DOHH2 (cell line): ENCODE data around the gene LAMC3.
"Not testable (repeated sequence)": the region's sequence is repeated elsewhere in the genome, so short reads cannot be mapped to it uniquely, and the experiment has no call there.

ENCODE experiments used
- H3F3A ChIP-seq: fragments of 200-600 bp; sonication (generic), shearing (Covaris generic); 2 replicates; pipeline ENCODE4 v1.6.0; 2016; ENCODE audit warnings: antibody characterized with exemption, mild to moderate bottlenecking; ENCODE audit not compliant: control insufficient read depth, insufficient read depth
- H3K27ac ChIP-seq: fragments of 200-600 bp; sonication (generic); 2 replicates; pipeline ENCODE4 v1.5.1; 2014; ENCODE audit warnings: low read depth, mild to moderate bottlenecking, low read length, moderate library complexity
- H3K27me3 ChIP-seq: fragments of 200-600 bp; sonication (generic); 2 replicates; pipeline ENCODE4 v1.6.1; 2014; ENCODE audit warnings: mild to moderate bottlenecking, low read length, mixed read lengths; ENCODE audit not compliant: control insufficient read depth
- H3K36me3 ChIP-seq: fragments of 200-600 bp; sonication (generic); 2 replicates; pipeline ENCODE4 v1.6.1; 2014; ENCODE audit warnings: mild to moderate bottlenecking, low read length, moderate library complexity, mixed read lengths; ENCODE audit not compliant: control insufficient read depth
- H3K4me1 ChIP-seq: fragments of 200-600 bp; sonication (generic); 2 replicates; pipeline ENCODE4 v1.6.1; 2014; ENCODE audit warnings: mild to moderate bottlenecking, low read length, mixed read lengths; ENCODE audit not compliant: control insufficient read depth
- H3K4me2 ChIP-seq: fragments of 200-600 bp; sonication (generic); 2 replicates; pipeline ENCODE4 v1.6.0; 2014; ENCODE audit warnings: mild to moderate bottlenecking, low read length, moderate library complexity
- H3K4me3 ChIP-seq: fragments of 200-600 bp; sonication (generic); 2 replicates; pipeline ENCODE4 v1.5.1; 2014; ENCODE audit warnings: mild to moderate bottlenecking, low read length, mixed read lengths
- H3K79me2 ChIP-seq: fragments of 200-600 bp; sonication (generic); 2 replicates; pipeline ENCODE4 v1.6.1; 2014; ENCODE audit warnings: mild to moderate bottlenecking, low read length, mixed read lengths; ENCODE audit not compliant: control insufficient read depth
- H3K9me2 ChIP-seq: fragments of 200-600 bp; sonication (generic); replicated peaks from 2 replicates; pipeline ENCODE4 v1.6.1; 2014; ENCODE audit warnings: mild to moderate bottlenecking, low read length, mixed read lengths; ENCODE audit not compliant: control insufficient read depth
- H3K9me3 ChIP-seq: fragments of 200-600 bp; sonication (generic); 2 replicates; pipeline ENCODE4 v1.6.1; 2014; ENCODE audit warnings: antibody characterized with exemption, low read length, mixed read lengths; ENCODE audit not compliant: control insufficient read depth, insufficient read depth
- H4K20me1 ChIP-seq: fragments of 200-600 bp; sonication (generic); 2 replicates; pipeline ENCODE4 v1.6.0; 2014; ENCODE audit warnings: low read depth, mild to moderate bottlenecking, antibody characterized with exemption, low read length, moderate library complexity; ENCODE audit not compliant: control insufficient read depth, insufficient read depth
- CTCF ChIP-seq: fragments of 200-600 bp; sonication (generic); IDR thresholded peaks from one replicate; pipeline ENCODE4 v1.5.1; 2014; ENCODE audit warnings: antibody characterized with exemption, mild to moderate bottlenecking, low read depth, low read length; ENCODE audit not compliant: poor library complexity, severe bottlenecking
- EZH2phosphoT487 ChIP-seq: fragments of 200-600 bp; sonication (generic); IDR thresholded peaks from 2 replicates; pipeline ENCODE4 v1.6.1; 2017; ENCODE audit warnings: borderline replicate concordance, mild to moderate bottlenecking, antibody characterized with exemption, low read length, moderate library complexity, mixed read lengths

LAMC3 gene

DNA sequence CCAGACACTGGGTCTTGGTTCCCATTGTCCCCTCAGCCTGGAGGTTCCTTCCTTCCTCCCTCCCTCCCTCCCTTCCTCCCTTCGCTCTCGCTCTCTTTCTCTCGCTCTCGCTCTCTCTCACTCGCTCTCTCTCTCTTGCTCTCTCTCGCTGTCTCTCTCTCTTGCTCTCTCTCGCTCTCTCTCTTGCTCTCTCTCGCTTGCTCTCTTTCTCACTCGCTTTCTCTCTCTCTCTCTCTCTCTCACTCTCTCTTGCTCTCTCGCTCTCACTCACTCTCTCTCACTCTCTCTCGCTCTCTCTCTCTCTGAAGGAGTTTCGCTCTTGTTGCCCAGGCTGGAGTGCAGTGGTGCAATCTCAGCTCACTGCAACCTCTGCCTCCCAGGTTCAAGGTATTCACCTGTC lies 23.4 kb downstream of the LAMC3 start:
- no peaks in the 10 kb centered on the region for H3K9me3 ChIP-seq
- TF ChIP-seq EZH2phosphoT487 (no peak), CTCF (no peak)
- no peaks in the 10 kb centered on the region for H3K9me2 ChIP-seq
- no peak overlapping the region for H3K27ac ChIP-seq
- no peak overlapping the region for H3K4me3 ChIP-seq
- H3K4me1 ChIP-seq: no peaks in the 10 kb centered on the region
- no peaks in the 10 kb centered on the region for H4K20me1 ChIP-seq
- H3K79me2 ChIP-seq: no peaks in the 10 kb centered on the region
- H3K4me2 ChIP-seq: no peak overlapping the region
- no peaks in the 10 kb centered on the region for H3K27me3 ChIP-seq
- H3F3A ChIP-seq: no peaks in the 10 kb centered on the region
- H3K36me3 ChIP-seq: no peaks in the 10 kb centered on the region

- Histone ChIP-seq H3K4me1 (no peaks in the 10 kb centered on the region), H3K9me3 (no peaks in the 10 kb centered on the region)
Observed at GRCh38 chr9:131033269-131034224, 24.6 kb downstream of the LAMC3 start.

DNA sequence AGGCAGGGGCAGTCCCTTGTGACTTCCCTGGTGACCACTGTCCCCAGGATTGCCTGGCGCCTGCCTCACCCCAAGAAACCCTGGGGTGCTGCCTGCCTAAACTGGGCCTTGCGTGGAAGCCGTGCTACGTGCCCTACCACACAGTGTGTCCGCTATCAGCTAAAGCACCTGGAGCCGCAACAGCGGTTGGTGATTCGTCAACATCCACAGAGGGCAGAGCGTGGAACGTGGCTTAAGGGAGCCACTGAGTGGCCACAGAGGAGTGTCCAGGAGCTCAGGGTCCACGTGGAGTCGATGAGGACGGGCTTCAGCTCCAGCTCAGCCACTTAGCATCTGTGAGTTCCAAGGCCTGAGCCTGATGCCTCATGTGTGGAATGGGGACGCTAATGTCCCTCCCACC lies 25.3 kb downstream of the LAMC3 start:
- no peaks in the 10 kb centered on the region for H3K36me3 ChIP-seq
- no peak for TF ChIP-seq EZH2phosphoT487
- no peak for TF ChIP-seq CTCF
- no peaks in the 10 kb centered on the region for H3K9me2 ChIP-seq
- H3K79me2 ChIP-seq: no peaks in the 10 kb centered on the region
- no peak overlapping the region for H3K4me3 ChIP-seq
- no peaks in the 10 kb centered on the region for H4K20me1 ChIP-seq
- no peak overlapping the region for H3K4me2 ChIP-seq
- no peaks in the 10 kb centered on the region for H3K9me3 ChIP-seq
- H3K4me1 ChIP-seq: no peaks in the 10 kb centered on the region
- H3F3A ChIP-seq: no peaks in the 10 kb centered on the region
- no peak overlapping the region for H3K27ac ChIP-seq
- H3K27me3 ChIP-seq: 0 out of 2 replicates have a peak, but pooled peaks cover 4% of the 10 kb centered on the region

More at GRCh38 chr9:131033269-131034224, 24.6 kb downstream of the LAMC3 start:
- Histone ChIP-seq H4K20me1 (no peaks in the 10 kb centered on the region), H3K27ac (no peak overlapping the region), H3K9me2 (no peaks in the 10 kb centered on the region), H3K36me3 (no peaks in the 10 kb centered on the region), H3K4me3 (no peak overlapping the region), H3K27me3 (0 out of 2 replicates have a peak, but pooled peaks cover 4% of the 10 kb centered on the region), H3F3A (no peaks in the 10 kb centered on the region), H3K4me2 (no peak overlapping the region), H3K79me2 (no peaks in the 10 kb centered on the region)
- no peak for TF ChIP-seq EZH2phosphoT487
- TF ChIP-seq CTCF: no peak

- not testable (repeated sequence) for H3F3A ChIP-seq, H3K27me3 ChIP-seq, H3K27ac ChIP-seq
Observed at GRCh38 chr9:131034749-131035148, 25.8 kb downstream of the LAMC3 start.

More at GRCh38 chr9:131034749-131035148, 25.8 kb downstream of the LAMC3 start:
- H3K79me2 ChIP-seq, H3K9me3 ChIP-seq, H3K36me3 ChIP-seq, H3K4me2 ChIP-seq, H4K20me1 ChIP-seq, H3K9me2 ChIP-seq, H3K4me1 ChIP-seq, H3K4me3 ChIP-seq: not testable (repeated sequence)
